ENCODE measurements around the gene CACNA1C.
A peak's percentile ranks its signal among the peaks of the same experiment; 100 is the strongest.

Gene CACNA1C

GRCh38 chr12:2319737-2320506, 267.1 kb downstream of the CACNA1C start:
- no peaks in the 10 kb centered on the region for H3K9me3 Mint-ChIP-seq
- no peak overlapping the region for H3K27ac Mint-ChIP-seq
- H3K4me1 Mint-ChIP-seq = peaks cover 6% of the 10 kb centered on the region
- ATAC-seq (no peak), DNase-seq (no peak)
- H3K4me3 Mint-ChIP-seq = no peak overlapping the region
- peaks cover 16% of the 10 kb centered on the region for H3K27me3 Mint-ChIP-seq

- Mint-ChIP-seq H3K4me1 (peaks cover 6% of the 10 kb centered on the region), H3K27ac (no peak overlapping the region), H3K27me3 (peaks cover 16% of the 10 kb centered on the region), H3K4me3 (no peak overlapping the region), H3K9me3 (no peaks in the 10 kb centered on the region)
- DNase-seq (no peak), ATAC-seq (no peak)
These were observed 268.1 kb downstream of the CACNA1C start for GRCh38 chr12:2320841-2321240.

- H3K27me3 Mint-ChIP-seq = peaks cover 16% of the 10 kb centered on the region
- peak overlapping the region in 1 of 2 donors; percentile 19 for H3K27ac Mint-ChIP-seq
- DNase-seq (no peak), ATAC-seq (no peak)
- no peaks in the 10 kb centered on the region for H3K9me3 Mint-ChIP-seq
- H3K4me1 Mint-ChIP-seq = peaks cover 6% of the 10 kb centered on the region
- H3K4me3 Mint-ChIP-seq = no peak overlapping the region
These were observed 269.9 kb downstream of the CACNA1C start for GRCh38 chr12:2322554-2323120.

GRCh38 chr12:2323532-2324255, 270.9 kb downstream of the CACNA1C start:
- no peak overlapping the region for H3K27ac Mint-ChIP-seq
- H3K4me3 Mint-ChIP-seq = no peak overlapping the region
- H3K27me3 Mint-ChIP-seq = peaks cover 16% of the 10 kb centered on the region
- ATAC-seq = no peak
- no peak for DNase-seq
- no peaks in the 10 kb centered on the region for H3K9me3 Mint-ChIP-seq
- H3K4me1 Mint-ChIP-seq = peaks cover 6% of the 10 kb centered on the region

DNA sequence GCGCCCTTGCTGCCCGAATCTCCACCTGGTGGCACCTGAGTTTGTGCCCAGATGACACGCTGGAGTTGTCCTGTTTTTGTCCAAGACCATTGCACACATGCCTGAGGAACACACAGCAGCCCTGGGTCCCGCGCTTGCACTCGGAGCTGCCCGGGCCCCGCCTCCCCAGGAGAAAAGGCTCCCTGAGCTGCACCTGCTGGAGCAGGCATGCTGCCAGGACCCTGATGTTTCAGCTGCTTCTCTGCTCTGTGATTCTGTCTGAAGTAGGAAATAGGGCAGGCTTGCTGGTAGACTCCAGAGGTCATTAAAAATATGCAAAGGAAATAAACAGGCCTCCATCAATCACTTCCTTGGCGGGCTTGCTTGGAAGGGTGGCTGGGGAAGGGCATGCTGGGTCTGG, 271.6 kb downstream of the CACNA1C start:
- ATAC-seq (no peak), DNase-seq (no peak)
- Mint-ChIP-seq H3K9me3 (no peaks in the 10 kb centered on the region), H3K27me3 (peaks cover 16% of the 10 kb centered on the region), H3K4me3 (no peak overlapping the region), H3K4me1 (peaks cover 4% of the 10 kb centered on the region), H3K27ac (no peak overlapping the region)

DNA sequence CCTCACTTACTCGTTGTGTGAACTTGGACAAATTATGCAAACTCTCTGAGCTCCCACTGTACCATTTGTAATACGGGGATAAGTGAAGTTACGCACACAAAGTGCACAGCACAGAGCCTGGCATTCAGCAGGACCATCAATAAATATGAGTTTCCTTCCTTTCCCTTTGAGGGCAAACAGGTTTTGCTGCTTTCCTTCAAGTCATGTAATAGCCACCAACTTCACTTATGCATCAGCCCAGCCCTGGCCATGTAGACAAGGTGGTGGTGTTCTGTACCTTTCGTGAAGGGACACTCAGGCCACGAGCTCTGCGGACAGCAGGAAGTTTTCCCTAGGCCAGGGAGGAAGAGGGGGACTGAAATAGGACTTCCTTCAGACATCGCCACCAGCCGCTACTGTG, 272.7 kb downstream of the CACNA1C start:
- H3K4me3 Mint-ChIP-seq = no peak overlapping the region

GRCh38 chr12:2326470-2326869, 273.7 kb downstream of the CACNA1C start:
- Mint-ChIP-seq H3K27ac (no peak overlapping the region), H3K27me3 (peaks cover 16% of the 10 kb centered on the region), H3K4me1 (no peaks in the 10 kb centered on the region), H3K4me3 (no peak overlapping the region), H3K9me3 (no peaks in the 10 kb centered on the region)
- DNase-seq = no peak
- ATAC-seq = no peak

More for the DNA sequence above, 272.7 kb downstream of the CACNA1C start:
- peaks cover 16% of the 10 kb centered on the region for H3K27me3 Mint-ChIP-seq
- H3K27ac Mint-ChIP-seq = peak overlapping the region in 1 of 2 donors; percentile 64
- H3K4me1 Mint-ChIP-seq = no peaks in the 10 kb centered on the region
- DNase-seq = no peak
- no peak for ATAC-seq
- H3K9me3 Mint-ChIP-seq = no peaks in the 10 kb centered on the region

- Mint-ChIP-seq H3K9me3 (no peaks in the 10 kb centered on the region), H3K4me1 (no peaks in the 10 kb centered on the region), H3K27ac (no peak overlapping the region)
These were observed 275.9 kb downstream of the CACNA1C start for GRCh38 chr12:2328661-2329060.

DNA sequence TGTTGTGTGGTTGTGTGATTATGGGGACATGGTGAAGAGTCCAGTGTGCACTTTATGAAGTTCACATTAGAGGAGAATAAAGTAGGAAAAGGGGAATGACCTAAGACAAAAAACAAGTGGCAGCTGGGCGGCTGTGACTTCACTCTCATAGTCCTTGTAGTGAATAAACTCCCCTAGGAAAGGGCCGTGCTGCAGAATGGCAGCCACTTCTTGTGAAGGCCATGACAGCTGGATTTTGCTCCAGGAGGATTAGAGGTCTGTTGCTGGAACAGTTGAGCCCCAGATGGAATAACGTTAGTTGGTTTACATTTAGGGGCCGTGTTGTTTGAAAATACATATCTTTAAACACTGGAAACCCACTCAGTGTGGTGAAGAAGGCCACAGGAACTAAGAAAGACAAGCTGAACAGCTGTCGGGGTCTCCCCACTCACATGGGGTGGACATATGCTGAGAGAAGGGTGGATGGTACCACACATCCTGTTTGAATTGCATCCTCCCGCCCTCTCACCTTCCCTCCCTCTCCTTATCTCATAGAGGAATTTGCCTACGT, 276.9 kb downstream of the CACNA1C start:
- no peak for ATAC-seq
- Mint-ChIP-seq H3K27me3 (no peaks in the 10 kb centered on the region), H3K4me1 (no peaks in the 10 kb centered on the region)

More at GRCh38 chr12:2328661-2329060, 275.9 kb downstream of the CACNA1C start:
- H3K27me3 Mint-ChIP-seq = peaks cover under 1% of the 10 kb centered on the region
- no peak overlapping the region for H3K4me3 Mint-ChIP-seq
- DNase-seq (no peak), ATAC-seq (no peak)

GRCh38 chr12:2332236-2332635, 279.4 kb downstream of the CACNA1C start:
- DNase-seq (no peak), ATAC-seq (no peak)
- Mint-ChIP-seq H3K27me3 (peaks cover 9% of the 10 kb centered on the region), H3K27ac (no peak overlapping the region), H3K4me1 (peaks cover 13% of the 10 kb centered on the region), H3K4me3 (no peak overlapping the region), H3K9me3 (no peaks in the 10 kb centered on the region)

More for the DNA sequence above, 276.9 kb downstream of the CACNA1C start:
- H3K9me3 Mint-ChIP-seq = no peaks in the 10 kb centered on the region
- no peak overlapping the region for H3K4me3 Mint-ChIP-seq
- no peak for DNase-seq
- no peak overlapping the region for H3K27ac Mint-ChIP-seq

DNA sequence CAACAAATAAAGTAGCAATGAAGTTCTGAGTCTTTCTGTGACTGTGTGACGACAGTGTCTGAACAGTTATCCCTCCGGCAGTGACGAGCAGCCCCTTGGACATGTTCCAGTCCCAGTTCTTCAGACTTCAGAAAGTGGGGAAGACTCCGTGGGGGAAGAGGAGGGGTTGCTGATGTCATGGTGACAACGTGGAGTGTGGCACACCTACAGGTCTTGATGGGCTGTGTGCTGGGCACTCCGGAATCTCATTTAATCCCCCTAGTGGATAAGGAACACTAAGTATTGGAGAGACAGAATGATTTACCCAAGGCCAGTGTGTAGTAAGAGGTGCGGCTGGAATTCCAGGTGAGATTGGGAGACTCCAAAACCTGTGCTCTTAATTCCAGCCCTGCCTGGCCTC, 280.2 kb downstream of the CACNA1C start:
- H3K27ac Mint-ChIP-seq = no peak overlapping the region
- no peaks in the 10 kb centered on the region for H3K9me3 Mint-ChIP-seq
- H3K4me1 Mint-ChIP-seq = peaks cover 13% of the 10 kb centered on the region
- peaks cover 9% of the 10 kb centered on the region for H3K27me3 Mint-ChIP-seq
- ATAC-seq (no peak), DNase-seq (no peak)
- H3K4me3 Mint-ChIP-seq = no peak overlapping the region

GRCh38 chr12:2333491-2334195, 280.9 kb downstream of the CACNA1C start:
- DNase-seq (no peak), ATAC-seq (no peak)
- H3K4me1 Mint-ChIP-seq = peaks cover 13% of the 10 kb centered on the region
- no peak overlapping the region for H3K4me3 Mint-ChIP-seq
- H3K27me3 Mint-ChIP-seq = peaks cover 9% of the 10 kb centered on the region
- peak overlapping the region in 1 of 2 donors; percentile 89 for H3K27ac Mint-ChIP-seq
- no peaks in the 10 kb centered on the region for H3K9me3 Mint-ChIP-seq

DNA sequence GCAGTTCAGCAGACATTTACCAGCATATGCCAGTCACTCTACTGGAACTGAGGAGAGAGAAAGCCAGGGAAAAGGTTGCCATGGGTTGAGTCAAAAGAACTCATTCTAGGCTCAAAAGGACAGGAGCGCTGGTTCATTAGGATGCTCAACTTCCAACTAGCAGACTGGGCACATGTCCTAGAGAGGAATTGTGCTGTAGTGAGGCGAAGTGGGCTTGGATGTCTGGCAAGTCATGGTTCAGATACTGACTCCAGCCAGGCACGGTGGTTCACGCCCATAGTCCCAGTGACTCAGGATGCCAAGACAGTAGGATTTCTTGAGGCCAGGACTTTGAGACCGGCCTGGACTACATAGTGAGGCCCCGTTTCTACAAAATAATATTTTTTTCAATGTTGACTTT, 281.5 kb downstream of the CACNA1C start:
- Mint-ChIP-seq H3K4me3 (no peak overlapping the region), H3K9me3 (no peaks in the 10 kb centered on the region), H3K27ac (no peak overlapping the region), H3K27me3 (peaks cover 9% of the 10 kb centered on the region), H3K4me1 (peaks cover 13% of the 10 kb centered on the region)
- no peak for ATAC-seq
- no peak for DNase-seq

GRCh38 chr12:2334689-2335088, 281.9 kb downstream of the CACNA1C start:
- Mint-ChIP-seq H3K27me3 (peaks cover 9% of the 10 kb centered on the region), H3K9me3 (no peaks in the 10 kb centered on the region), H3K4me1 (peaks cover 13% of the 10 kb centered on the region), H3K4me3 (no peak overlapping the region), H3K27ac (no peak overlapping the region)
- DNase-seq (no peak), ATAC-seq (no peak)

- DNase-seq (no peak), ATAC-seq (no peak)
- Mint-ChIP-seq H3K4me1 (peaks cover 13% of the 10 kb centered on the region), H3K27me3 (peaks cover 9% of the 10 kb centered on the region), H3K27ac (no peak overlapping the region), H3K4me3 (no peak overlapping the region), H3K9me3 (no peaks in the 10 kb centered on the region)
These were observed 282.3 kb downstream of the CACNA1C start for GRCh38 chr12:2335109-2335508.
